ENCODE results near the gene VPS36.

DNA sequence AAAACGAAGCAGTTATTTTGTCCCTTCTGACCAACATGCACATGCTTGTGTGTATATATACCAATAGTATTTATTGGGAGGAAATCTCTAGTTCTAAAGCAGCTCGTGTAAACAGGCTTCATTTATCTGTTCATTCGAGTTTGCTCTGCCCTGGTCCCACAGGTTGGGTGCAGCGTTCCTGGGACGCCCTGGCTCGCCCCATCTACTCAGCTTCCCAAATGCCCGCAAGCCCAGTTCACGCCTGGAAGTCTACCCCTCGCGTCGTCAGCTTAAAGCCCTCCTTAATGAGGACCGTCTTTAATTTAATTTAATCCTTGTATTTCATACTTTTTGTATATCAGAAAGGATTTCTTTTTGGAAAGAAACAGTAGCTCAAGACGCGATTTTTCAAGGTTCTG is 45.1 kb downstream of the VPS36 start:
- no peak for TF ChIP-seq TCF7 (IDR thresholded peaks at IDR 0.05; ENCODE audit: low read depth)
- TF ChIP-seq ZNF839 (CRISPR knock-in tag; IDR thresholded peaks at IDR 0.05; ENCODE audit: borderline replicate concordance), result no peak
- no peak for TF ChIP-seq ZFX (CRISPR knock-in tag; IDR thresholded peaks at IDR 0.05; ENCODE audit: low read depth)
- TF ChIP-seq ZNF530 (CRISPR knock-in tag; IDR thresholded peaks at IDR 0.05; ENCODE audit: low read depth), result no peak
- TF ChIP-seq, protein P1, sequence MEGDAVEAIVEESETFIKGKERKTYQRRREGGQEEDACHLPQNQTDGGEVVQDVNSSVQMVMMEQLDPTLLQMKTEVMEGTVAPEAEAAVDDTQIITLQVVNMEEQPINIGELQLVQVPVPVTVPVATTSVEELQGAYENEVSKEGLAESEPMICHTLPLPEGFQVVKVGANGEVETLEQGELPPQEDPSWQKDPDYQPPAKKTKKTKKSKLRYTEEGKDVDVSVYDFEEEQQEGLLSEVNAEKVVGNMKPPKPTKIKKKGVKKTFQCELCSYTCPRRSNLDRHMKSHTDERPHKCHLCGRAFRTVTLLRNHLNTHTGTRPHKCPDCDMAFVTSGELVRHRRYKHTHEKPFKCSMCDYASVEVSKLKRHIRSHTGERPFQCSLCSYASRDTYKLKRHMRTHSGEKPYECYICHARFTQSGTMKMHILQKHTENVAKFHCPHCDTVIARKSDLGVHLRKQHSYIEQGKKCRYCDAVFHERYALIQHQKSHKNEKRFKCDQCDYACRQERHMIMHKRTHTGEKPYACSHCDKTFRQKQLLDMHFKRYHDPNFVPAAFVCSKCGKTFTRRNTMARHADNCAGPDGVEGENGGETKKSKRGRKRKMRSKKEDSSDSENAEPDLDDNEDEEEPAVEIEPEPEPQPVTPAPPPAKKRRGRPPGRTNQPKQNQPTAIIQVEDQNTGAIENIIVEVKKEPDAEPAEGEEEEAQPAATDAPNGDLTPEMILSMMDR (CRISPR knock-in tag; IDR thresholded peaks at IDR 0.05), result no peak
- TF ChIP-seq NPAS2 (CRISPR knock-in tag; IDR thresholded peaks at IDR 0.05; ENCODE audit: borderline replicate concordance), result no peak
- TF ChIP-seq NRL (CRISPR knock-in tag; IDR thresholded peaks at IDR 0.05; ENCODE audit: borderline replicate concordance), result no peak
- TF ChIP-seq, protein P2, sequence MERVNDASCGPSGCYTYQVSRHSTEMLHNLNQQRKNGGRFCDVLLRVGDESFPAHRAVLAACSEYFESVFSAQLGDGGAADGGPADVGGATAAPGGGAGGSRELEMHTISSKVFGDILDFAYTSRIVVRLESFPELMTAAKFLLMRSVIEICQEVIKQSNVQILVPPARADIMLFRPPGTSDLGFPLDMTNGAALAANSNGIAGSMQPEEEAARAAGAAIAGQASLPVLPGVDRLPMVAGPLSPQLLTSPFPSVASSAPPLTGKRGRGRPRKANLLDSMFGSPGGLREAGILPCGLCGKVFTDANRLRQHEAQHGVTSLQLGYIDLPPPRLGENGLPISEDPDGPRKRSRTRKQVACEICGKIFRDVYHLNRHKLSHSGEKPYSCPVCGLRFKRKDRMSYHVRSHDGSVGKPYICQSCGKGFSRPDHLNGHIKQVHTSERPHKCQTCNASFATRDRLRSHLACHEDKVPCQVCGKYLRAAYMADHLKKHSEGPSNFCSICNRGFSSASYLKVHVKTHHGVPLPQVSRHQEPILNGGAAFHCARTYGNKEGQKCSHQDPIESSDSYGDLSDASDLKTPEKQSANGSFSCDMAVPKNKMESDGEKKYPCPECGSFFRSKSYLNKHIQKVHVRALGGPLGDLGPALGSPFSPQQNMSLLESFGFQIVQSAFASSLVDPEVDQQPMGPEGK (CRISPR knock-in tag; IDR thresholded peaks at IDR 0.05), result no peak
- TF ChIP-seq ZNF235 (CRISPR knock-in tag; IDR thresholded peaks at IDR 0.05; ENCODE audit: borderline replicate concordance), result no peak
- TF ChIP-seq TBP (CRISPR knock-in tag; IDR thresholded peaks at IDR 0.05), result no peak
- no peak for TF ChIP-seq HNRNPL (IDR thresholded peaks at IDR 0.05; ENCODE audit: low read depth, low read length)

All from HepG2 (cell line).